ENCODE data around the gene TRIM14. TPM values are rescaled to one million over a fixed set of nuclear protein-coding genes. Genes with fewer than 3 reads are reported as not detected.

The TRIM14 gene
- total and polyA plus RNA-seq, 2 of the 4 experiments (the other 2 are of a cell fraction) = 3.0 to 8.5 TPM

DNA sequence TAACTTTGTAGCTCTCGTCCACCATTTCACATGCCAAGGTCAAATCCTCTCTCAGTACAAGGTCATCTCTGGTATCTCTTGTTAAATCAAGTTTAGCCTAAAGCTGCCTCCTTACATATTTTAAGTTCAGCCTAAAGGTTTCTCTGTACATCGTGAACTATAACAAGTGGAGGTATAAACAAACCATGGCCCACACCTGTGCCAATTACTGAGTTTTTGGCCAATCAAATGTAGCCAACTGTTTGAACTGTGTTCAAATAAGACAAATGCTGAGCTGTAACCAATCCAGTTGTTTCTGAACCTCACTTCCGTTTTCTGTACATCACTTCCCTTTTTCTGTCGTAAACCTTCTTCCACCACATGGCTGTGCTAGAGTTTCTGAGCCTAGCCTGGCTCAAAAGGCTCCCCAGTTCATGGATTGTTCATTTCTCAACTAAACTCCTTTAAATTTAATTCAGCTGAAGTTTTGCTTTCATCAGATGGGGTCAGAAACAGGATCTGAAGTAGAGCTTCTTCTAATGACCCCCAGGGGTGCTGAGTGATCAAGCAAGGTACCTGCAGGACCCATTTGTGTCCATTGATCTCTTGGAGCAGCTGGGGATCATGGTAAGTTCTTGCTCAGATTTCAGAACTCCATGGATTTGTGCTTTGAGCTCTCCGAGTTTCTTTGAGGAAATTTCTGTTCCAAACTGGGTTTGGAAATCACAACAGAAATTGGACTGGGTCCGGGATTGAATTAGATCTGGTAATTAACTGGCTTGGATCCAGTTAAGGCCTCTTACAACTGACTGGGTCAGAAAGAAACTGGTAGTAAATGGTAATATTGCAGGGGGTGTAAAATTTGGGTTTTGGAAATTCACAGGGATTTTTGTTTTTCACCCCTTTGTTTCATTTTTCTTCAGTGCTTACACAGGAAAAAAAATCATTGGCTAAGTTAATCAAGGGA lies 73.5 kb downstream of the TRIM14 start (continued):
- TF ChIP-seq SMC3 (IDR thresholded peaks at IDR 0.05; ENCODE audit: low read depth, low read length) (no peak), POLR2A (IDR thresholded peaks at IDR 0.05; ENCODE audit: low read depth, low read length) (no peak)

DNA sequence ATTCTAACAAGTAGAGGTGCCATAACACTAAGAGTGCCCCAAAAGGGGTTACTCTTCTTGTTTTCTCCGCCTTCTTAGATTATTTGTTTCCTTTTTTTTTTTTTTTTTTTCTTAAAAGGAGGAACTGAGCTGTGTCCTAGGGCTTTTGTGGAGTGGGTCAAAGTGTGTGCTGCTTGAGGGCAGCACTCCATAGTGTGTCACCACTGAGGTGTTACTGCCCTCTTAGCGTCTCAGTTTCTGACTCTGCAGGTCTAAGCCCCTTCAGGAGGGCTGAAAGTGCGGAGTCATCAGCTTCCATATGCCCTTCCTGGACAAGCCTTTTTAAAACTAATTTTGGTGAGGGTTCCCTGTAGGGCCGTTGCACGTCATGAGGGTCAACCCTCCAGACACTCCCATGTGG lies 75.1 kb downstream of the TRIM14 start:
- H3K79me1 ChIP-seq (ENCODE audit: low read depth in 1 of 2, low read length in 2 of 2) = no peaks in the 10 kb centered on the region
- no peak overlapping the region for H3K23ac ChIP-seq (ENCODE audit: low read depth, low read length)
- no TSS peak for BruUV-seq (replicated peaks)
- H2BK5ac ChIP-seq (ENCODE audit: low read depth, low read length, poor library complexity, severe bottlenecking) = no peak overlapping the region
- no CpG with 5 or more reads among the region's 5 CpGs for WGBS, 2 experiments (ENCODE audit: extremely low coverage in 2 of 2, insufficient read length in 1 of 2)
- H3K4ac ChIP-seq (ENCODE audit: low read depth, low read length) = no peak overlapping the region
- no peaks in the 10 kb centered on the region for H3K27me3 ChIP-seq (ENCODE audit: control insufficient read depth, insufficient read depth, low read length)
- no peak overlapping the region for H4K5ac ChIP-seq (ENCODE audit: low read depth, low read length)
- H3K9ac ChIP-seq (ENCODE audit: low read depth, low read length) = no peak overlapping the region
- dilution Hi-C loops (cut with HindIII; ENCODE audit: low sequenced_read_pairs, unreplicated experiment) = no loop called here
- H2BK120ac ChIP-seq (ENCODE audit: low read depth, low read length) = no peak overlapping the region
- H4K91ac ChIP-seq (ENCODE audit: insufficient read depth, low read depth, low read length) = no peak overlapping the region
- H4K8ac ChIP-seq (ENCODE audit: low read depth in 2 of 2, low read length in 2 of 2) = no peak overlapping the region
- H3K14ac ChIP-seq (replicated peaks; ENCODE audit: low read depth, low read length) = no peak overlapping the region
- no peak overlapping the region for H3K4me3 ChIP-seq (ENCODE audit: insufficient read depth, low read depth, low read length)
- no peak overlapping the region for H3K4me2 ChIP-seq (ENCODE audit: low read depth, low read length)
- no peaks in the 10 kb centered on the region for H4K20me1 ChIP-seq (ENCODE audit: insufficient read depth, low read length)
- no peaks in the 10 kb centered on the region for H3K9me1 ChIP-seq (ENCODE audit: insufficient read depth, low read length)
- H3K27ac ChIP-seq (ENCODE audit: insufficient read depth, low read length) = no peak overlapping the region
- no peak overlapping the region for H3K18ac ChIP-seq (ENCODE audit: low read depth, low read length)
- DNase-seq = no peak
- H2BK15ac ChIP-seq (ENCODE audit: low read depth, low read length) = no peak overlapping the region
- in situ Hi-C loops (cut with MboI; ENCODE audit: low sequenced_read_pairs) = no loop called here
- POLR2A ChIA-PET (ENCODE audit: unreplicated experiment) = interaction anchor here (0.6 kb wide), 1 partner anchor 24 kb away, joined by 6 read pairs; no protein-coding TSS in a partner anchor
- no peak overlapping the region for H2AFZ ChIP-seq (replicated peaks; ENCODE audit: low read length, poor library complexity)
- CTCF ChIA-PET = interaction anchor here (0.6 kb wide), 1 partner anchor 39 kb away, joined by 3 read pairs; no protein-coding TSS in a partner anchor
- no peaks in the 10 kb centered on the region for H3K4me1 ChIP-seq (ENCODE audit: control insufficient read depth, insufficient read depth, low read length)
- H3K36me3 ChIP-seq (ENCODE audit: control insufficient read depth, insufficient read depth, low read length) = no peaks in the 10 kb centered on the region
- H3K56ac ChIP-seq (ENCODE audit: extremely low read depth, insufficient read depth, low read length) = no peak overlapping the region
- intact Hi-C loops (cut with micrococcal nuclease) = no loop called here
- no peak overlapping the region for H2AK5ac ChIP-seq (ENCODE audit: low read depth, low read length)
- no peak overlapping the region for H2BK20ac ChIP-seq (ENCODE audit: low read depth, low read length)
- H2AK9ac ChIP-seq (replicated peaks; ENCODE audit: low read depth, low read length, poor library complexity) = no peak overlapping the region
- no peak for ATAC-seq (ENCODE audit: low read depth)
- no peaks in the 10 kb centered on the region for H3K9me3 ChIP-seq (ENCODE audit: control insufficient read depth, insufficient read depth, low read length)
- no peak for TF ChIP-seq RFX5 (IDR thresholded peaks at IDR 0.05; ENCODE audit: low read depth, low read length)
- no peak for TF ChIP-seq FOS (IDR thresholded peaks at IDR 0.05; ENCODE audit: low read depth, low read length)
- no peak for TF ChIP-seq MAZ (IDR thresholded peaks at IDR 0.05; ENCODE audit: borderline replicate concordance, low read depth, low read length)
- TF ChIP-seq SMC3 (IDR thresholded peaks at IDR 0.05; ENCODE audit: low read depth, low read length) = no peak
- TF ChIP-seq POLR2A (IDR thresholded peaks at IDR 0.05; ENCODE audit: low read depth, low read length) = no peak
- TF ChIP-seq, protein P1, sequence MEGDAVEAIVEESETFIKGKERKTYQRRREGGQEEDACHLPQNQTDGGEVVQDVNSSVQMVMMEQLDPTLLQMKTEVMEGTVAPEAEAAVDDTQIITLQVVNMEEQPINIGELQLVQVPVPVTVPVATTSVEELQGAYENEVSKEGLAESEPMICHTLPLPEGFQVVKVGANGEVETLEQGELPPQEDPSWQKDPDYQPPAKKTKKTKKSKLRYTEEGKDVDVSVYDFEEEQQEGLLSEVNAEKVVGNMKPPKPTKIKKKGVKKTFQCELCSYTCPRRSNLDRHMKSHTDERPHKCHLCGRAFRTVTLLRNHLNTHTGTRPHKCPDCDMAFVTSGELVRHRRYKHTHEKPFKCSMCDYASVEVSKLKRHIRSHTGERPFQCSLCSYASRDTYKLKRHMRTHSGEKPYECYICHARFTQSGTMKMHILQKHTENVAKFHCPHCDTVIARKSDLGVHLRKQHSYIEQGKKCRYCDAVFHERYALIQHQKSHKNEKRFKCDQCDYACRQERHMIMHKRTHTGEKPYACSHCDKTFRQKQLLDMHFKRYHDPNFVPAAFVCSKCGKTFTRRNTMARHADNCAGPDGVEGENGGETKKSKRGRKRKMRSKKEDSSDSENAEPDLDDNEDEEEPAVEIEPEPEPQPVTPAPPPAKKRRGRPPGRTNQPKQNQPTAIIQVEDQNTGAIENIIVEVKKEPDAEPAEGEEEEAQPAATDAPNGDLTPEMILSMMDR (conservative IDR thresholded peaks at IDR 0.05; ENCODE audit: low read depth, low read length) = no peak
- no peak for TF ChIP-seq MAFK (IDR thresholded peaks at IDR 0.05; ENCODE audit: low read depth, low read length)
- TF ChIP-seq, protein P2, sequence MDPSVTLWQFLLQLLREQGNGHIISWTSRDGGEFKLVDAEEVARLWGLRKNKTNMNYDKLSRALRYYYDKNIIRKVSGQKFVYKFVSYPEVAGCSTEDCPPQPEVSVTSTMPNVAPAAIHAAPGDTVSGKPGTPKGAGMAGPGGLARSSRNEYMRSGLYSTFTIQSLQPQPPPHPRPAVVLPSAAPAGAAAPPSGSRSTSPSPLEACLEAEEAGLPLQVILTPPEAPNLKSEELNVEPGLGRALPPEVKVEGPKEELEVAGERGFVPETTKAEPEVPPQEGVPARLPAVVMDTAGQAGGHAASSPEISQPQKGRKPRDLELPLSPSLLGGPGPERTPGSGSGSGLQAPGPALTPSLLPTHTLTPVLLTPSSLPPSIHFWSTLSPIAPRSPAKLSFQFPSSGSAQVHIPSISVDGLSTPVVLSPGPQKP (IDR thresholded peaks at IDR 0.05; ENCODE audit: borderline replicate concordance, low read depth, low read length) = no peak
- no peak for TF ChIP-seq CEBPB (IDR thresholded peaks at IDR 0.05; ENCODE audit: low read depth, low read length)
- no peak for TF ChIP-seq NFE2L2 (IDR thresholded peaks at IDR 0.05; ENCODE audit: low read depth, low read length)
- TF ChIP-seq MXI1 (IDR thresholded peaks at IDR 0.05; ENCODE audit: borderline replicate concordance, low read depth, low read length) = no peak
- TF ChIP-seq BHLHE40 (IDR thresholded peaks at IDR 0.05; ENCODE audit: low read depth, low read length) = no peak
- no peak for TF ChIP-seq RAD21 (IDR thresholded peaks at IDR 0.05; ENCODE audit: low read length)
- TF ChIP-seq CHD1 (IDR thresholded peaks at IDR 0.05; ENCODE audit: low read depth, low read length) = no peak

All from IMR-90 (cell line).